Endothelial cell of umbilical vein (primary cell): ENCODE results near the gene RAPGEF6. TPM values are rescaled to one million over a fixed set of nuclear protein-coding genes. Genes with fewer than 3 reads are reported as not detected.
A peak's percentile ranks its signal among the peaks of the same experiment; 100 is the strongest.

ENCODE experiments used
- BruUV-seq: library from RNA; stranded (reverse); fragments of 400-500 nt; replicated peaks from 2 replicates; lab custom pipeline; 2021; lab: Mats Ljungman, UMichigan
- CTCF ChIA-PET: fragments of 300-600, 350-600 bp; sonication (Branson Sonifier 250); formaldehyde crosslinking; loops from one replicate; lab custom pipeline; 2021; ENCODE audit warnings: antibody characterized with exemption, inconsistent platforms; lab: Charles Lee
- POLR2A ChIA-PET: fragments of 300-600, 350-600 bp; sonication (Branson Sonifier 250); formaldehyde crosslinking; loops from one replicate; lab custom pipeline; 2021; ENCODE audit warnings: antibody characterized with exemption, inconsistent platforms; lab: Charles Lee
- DNase-seq: peaks from one replicate; pipeline ENCODE4 v3.0.0-alpha.2; 2011; ENCODE audit warnings: low read depth, low spot score
- FAIRE-seq: peaks from 2 replicates; lab custom pipeline; 2011; peaks lifted over from hg19 to GRCh38; lab: Jason Lieb, UNC
- H2AFZ ChIP-seq: 2 replicates; pipeline ENCODE4 v1.6.0; 2012; ENCODE audit warnings: low read depth, low read length, control low read depth, inconsistent platforms
- H3K27ac ChIP-seq: 2 replicates; pipeline ENCODE4 v1.5.1; 2011; ENCODE audit warnings: low read depth, mild to moderate bottlenecking, control low read depth, low read length, moderate library complexity; ENCODE audit not compliant: insufficient read depth
- H3K27me3 ChIP-seq, 2 experiments: 2 replicates each; pipeline versions ENCODE4 v1.6.0 to v1.6.1; 2011; ENCODE audit warnings: low read length in 2 of 2, mixed read lengths in 1 of 2; ENCODE audit not compliant: control insufficient read depth in 2 of 2, insufficient read depth in 2 of 2
- H3K36me3 ChIP-seq, 2 experiments: 2 replicates in 1 of 2; 3 replicates in 1 of 2; pipeline ENCODE4 v1.5.1; 2011; ENCODE audit warnings: low read length in 2 of 2, mild to moderate bottlenecking in 1 of 2, moderate library complexity in 1 of 2; ENCODE audit not compliant: control insufficient read depth in 2 of 2, insufficient read depth in 2 of 2; ENCODE audit errors: extremely low read depth in 1 of 2
- H3K4me1 ChIP-seq: 3 replicates; pipeline ENCODE4 v1.5.1; 2011; ENCODE audit warnings: mild to moderate bottlenecking, low read length; ENCODE audit not compliant: control insufficient read depth, insufficient read depth; ENCODE audit errors: extremely low read depth
- H3K4me2 ChIP-seq: 2 replicates; pipeline ENCODE4 v1.6.1; 2011; ENCODE audit warnings: low read length, control low read depth, mixed read lengths; ENCODE audit not compliant: insufficient read depth
- H3K4me3 ChIP-seq, 3 experiments: fragments of 200-600 bp in 1 of 3; sonication (generic), shearing (Covaris generic) in 1 of 3; replicated peaks in 1 of 3; 2 replicates each; pipeline ENCODE4 v1.5.1; 2011 to 2016; ENCODE audit warnings: control low read depth in 3 of 3, low read length in 3 of 3, mild to moderate bottlenecking in 2 of 3, inconsistent platforms in 1 of 3, low read depth in 1 of 3, moderate library complexity in 1 of 3; ENCODE audit not compliant: insufficient read depth in 1 of 3
- H3K79me2 ChIP-seq: 2 replicates; pipeline ENCODE4 v1.6.0; 2012; ENCODE audit warnings: low read length, inconsistent platforms; ENCODE audit not compliant: control insufficient read depth, insufficient read depth
- H3K9ac ChIP-seq: replicated peaks from 2 replicates; pipeline ENCODE3; 2011; ENCODE audit warnings: low read length, control low read depth; ENCODE audit not compliant: insufficient read depth; ENCODE audit errors: extremely low read depth
- H3K9me1 ChIP-seq: replicated peaks from 3 replicates; pipeline ENCODE4 v1.6.0; 2011; ENCODE audit warnings: mild to moderate bottlenecking, low read length; ENCODE audit not compliant: control insufficient read depth, insufficient read depth; ENCODE audit errors: extremely low read depth
- H3K9me3 ChIP-seq: replicated peaks from 2 replicates; pipeline ENCODE4 v1.5.1; 2012; ENCODE audit warnings: low read length, inconsistent platforms; ENCODE audit not compliant: control insufficient read depth, insufficient read depth
- H4K20me1 ChIP-seq: replicated peaks from 2 replicates; pipeline ENCODE3; 2011; ENCODE audit warnings: mild to moderate bottlenecking, low read length; ENCODE audit not compliant: control insufficient read depth, insufficient read depth; ENCODE audit errors: extremely low read depth
- CTCF ChIP-seq, 2 donors: IDR thresholded peaks; 1 replicate in 1 of 2; 2 replicates in 1 of 2; pipeline ENCODE4 v1.5.1; 2011; ENCODE audit warnings: low read length in 2 of 2, mild to moderate bottlenecking in 2 of 2, moderate library complexity in 2 of 2, control low read depth in 1 of 2, inconsistent platforms in 1 of 2, low read depth in 1 of 2; ENCODE audit not compliant: insufficient read depth in 1 of 2; ENCODE audit errors: extremely low read depth in 1 of 2
- EZH2 ChIP-seq: IDR thresholded peaks from 2 replicates; pipeline ENCODE4 v1.6.1; 2012; ENCODE audit warnings: borderline replicate concordance, low read depth, mild to moderate bottlenecking, moderate library complexity, low read length, inconsistent platforms; ENCODE audit not compliant: severe bottlenecking
- FOS ChIP-seq: IDR thresholded peaks from 2 replicates; pipeline ENCODE4 v1.6.1; 2011; ENCODE audit warnings: mild to moderate bottlenecking, low read length, moderate library complexity, borderline replicate concordance; ENCODE audit not compliant: insufficient read depth
- GATA2 ChIP-seq: IDR thresholded peaks from 2 replicates; pipeline ENCODE4 v1.7.0; 2011; ENCODE audit warnings: low read depth, mild to moderate bottlenecking, moderate library complexity, mixed read lengths, low read length; ENCODE audit not compliant: insufficient read length, insufficient read depth
- JUN ChIP-seq: IDR thresholded peaks from 2 replicates; pipeline ENCODE4 v1.6.1; 2011; ENCODE audit warnings: borderline replicate concordance, low read depth; ENCODE audit not compliant: insufficient read length, insufficient read depth
- MAX ChIP-seq: IDR thresholded peaks from 2 replicates; pipeline ENCODE4 v1.6.1; 2011; ENCODE audit not compliant: insufficient read depth, insufficient read length
- MYC ChIP-seq: IDR thresholded peaks from one replicate; pipeline ENCODE4 v1.6.1; 2011; ENCODE audit warnings: mild to moderate bottlenecking, low read depth, low read length
- POLR2A ChIP-seq: IDR thresholded peaks from 2 replicates; pipeline ENCODE4 v1.6.1; 2012; ENCODE audit warnings: low read depth, mild to moderate bottlenecking, control low read depth, low read length
- POLR2AphosphoS5 ChIP-seq: IDR thresholded peaks from 2 replicates; pipeline ENCODE4 v1.6.1; 2012; ENCODE audit warnings: low read depth, mild to moderate bottlenecking, control low read depth, low read length, moderate library complexity; ENCODE audit not compliant: insufficient read depth
- dilution Hi-C: fragments of 300-500 bp; cut with MboI; formaldehyde crosslinking; loops from one replicate; pipeline ENCODE4 v1.15.0; 2019; ENCODE audit warnings: low sequenced_read_pairs; ENCODE audit not compliant: extremely low pct_ligation_motif_present
- intact Hi-C: fragments of 100-400 bp; cut with micrococcal nuclease; formaldehyde crosslinking; loops from one replicate; pipeline ENCODE4 v1.10.0; 2022
- polyA plus RNA-seq, 4 experiments: library from polyadenylated mRNA; depleted of rRNA in 3 of 4; stranded (reverse) in 3 of 4; unstranded in 1 of 4; fragments of >200 nt; gene quantifications; 2 replicates each; pipeline versions ENCODE4 v1.2.1 to v1.2.3, GENCODE V29; 2011 to 2012; ENCODE audit warnings: missing spikeins in 1 of 4
- total RNA-seq: library from RNA; stranded (reverse); gene quantifications from 2 replicates; pipeline ENCODE4 v1.2.3, GENCODE V29; 2021

Gene RAPGEF6
- total and polyA plus RNA-seq, 2 donors (not counting 3 experiments of a cell fraction or from before 2014, with no cell fraction given): 3.5 to 17.5 TPM

- Histone ChIP-seq H3K27me3 (no peaks in the 10 kb centered on the region), H3K79me2 (no peaks in the 10 kb centered on the region), H3K9me1 (no peaks in the 10 kb centered on the region), H3K9ac (no peak overlapping the region), H4K20me1 (no peaks in the 10 kb centered on the region), H3K4me2 (no peak overlapping the region), H3K27ac (no peak overlapping the region), H3K4me1 (peaks cover 5% of the 10 kb centered on the region), H3K4me3 (no peak overlapping the region), H2AFZ (no peak overlapping the region), H3K36me3 (no peaks in the 10 kb centered on the region), H3K9me3 (no peaks in the 10 kb centered on the region)
- ChIA-PET CTCF (interaction anchor here (0.8 to 2.3 kb wide), 3 partner anchors 8 to 20 kb away, joined by 3 to 6 read pairs (median 4); no protein-coding TSS in a partner anchor), POLR2A (no interaction called here)
- no peak for TF ChIP-seq FOS
- TF ChIP-seq POLR2AphosphoS5: no peak
- dilution Hi-C loops: no loop called here
- BruUV-seq: no TSS peak
- intact Hi-C loops: no loop called here
- FAIRE-seq: no peak
- peak; percentile 16 for DNase-seq
Observed at GRCh38 chr5:131541762-131542161, 93.3 kb downstream of the RAPGEF6 start.

GRCh38 chr5:131541071-131541470 is 94.0 kb downstream of the RAPGEF6 start:
- Histone ChIP-seq H3K9me1 (no peaks in the 10 kb centered on the region), H3K79me2 (no peaks in the 10 kb centered on the region), H3K27ac (no peak overlapping the region), H2AFZ (no peak overlapping the region), H3K36me3 (no peaks in the 10 kb centered on the region), H3K27me3 (no peaks in the 10 kb centered on the region), H3K4me1 (peaks cover 5% of the 10 kb centered on the region), H4K20me1 (no peaks in the 10 kb centered on the region), H3K9ac (no peak overlapping the region), H3K4me2 (no peak overlapping the region), H3K4me3 (no peak overlapping the region), H3K9me3 (no peaks in the 10 kb centered on the region)
- FAIRE-seq (no peak), DNase-seq (no peak)
- ChIA-PET CTCF (interaction anchor here (0.9 to 2.3 kb wide), 2 partner anchors 9 to 30 kb away, joined by 3 to 6 read pairs; no protein-coding TSS in a partner anchor), POLR2A (no interaction called here)
- no peak for TF ChIP-seq MAX
- no peak for TF ChIP-seq JUN
- TF ChIP-seq POLR2AphosphoS5: no peak
- no peak for TF ChIP-seq EZH2
- TF ChIP-seq FOS: no peak
- no peak for TF ChIP-seq POLR2A
- no peak for TF ChIP-seq CTCF (IDR thresholded peaks at IDR 0.05; ENCODE audit: extremely low read depth in 1 of 2, insufficient read depth in 1 of 2, low read depth in 1 of 2, low read length in 2 of 2)
- no peak for TF ChIP-seq MYC
- TF ChIP-seq GATA2: no peak
- intact Hi-C loops: no loop called here
- dilution Hi-C loops: no loop called here
- BruUV-seq: no TSS peak
